Tibial nerve (tissue), 4 donors: Measurements from ENCODE around the gene PANK3.

Source experiments
- CTCF ChIP-seq, 5 experiments: fragments of 200-600 bp in 3 of 5; fragments of 450-650 bp in 2 of 5; sonication (generic) in 3 of 5; IDR thresholded peaks; one replicate each; pipeline ENCODE4 v1.5.1; 2016 to 2019; ENCODE audit warnings: antibody characterized with exemption in 5 of 5, mild to moderate bottlenecking in 3 of 5, moderate library complexity in 2 of 5
- EP300 ChIP-seq, 2 donors: sonication (generic); formaldehyde crosslinking; IDR thresholded peaks; one replicate each; pipeline ENCODE4 v1.6.1; 2017; ENCODE audit warnings: antibody characterized with exemption in 2 of 2, mild to moderate bottlenecking in 1 of 2
- POLR2A ChIP-seq, 2 donors: fragments of 450-650 bp; IDR thresholded peaks; one replicate each; pipeline ENCODE4 v1.6.1; 2017; ENCODE audit warnings: antibody characterized with exemption in 2 of 2, mild to moderate bottlenecking in 2 of 2, moderate library complexity in 2 of 2

GRCh38 chr5:168570490-168571328, 8.5 kb downstream of the PANK3 start:
- TF ChIP-seq POLR2A (IDR thresholded peaks at IDR 0.05), result no peak
- TF ChIP-seq CTCF (IDR thresholded peaks at IDR 0.05), result no peak
- no peak for TF ChIP-seq EP300 (IDR thresholded peaks at IDR 0.05)
